Caco-2 (cell line): ENCODE data around the gene MYH14. TPM values are rescaled to one million over a fixed set of nuclear protein-coding genes. Genes with fewer than 3 reads are reported as not detected.
A peak's percentile ranks its signal among the peaks of the same experiment; 100 is the strongest.

Experiments used
- BruUV-seq: library from RNA; stranded (reverse); fragments of 400-500 nt; replicated peaks from 2 replicates; lab custom pipeline; 2021; lab: Mats Ljungman, UMichigan
- CTCF ChIA-PET: fragments of 300-600 bp; sonication (Branson Sonifier 250); formaldehyde crosslinking; loops from one replicate; lab custom pipeline; 2022; ENCODE audit warnings: antibody characterized with exemption; lab: Charles Lee
- POLR2A ChIA-PET: fragments of 300-600 bp; sonication (Branson Sonifier 250); formaldehyde crosslinking; loops from one replicate; lab custom pipeline; 2022; ENCODE audit warnings: antibody characterized with exemption; lab: Charles Lee
- DNase-seq, 2 experiments: peaks; one replicate each; pipeline versions ENCODE4 v3.0.0 to v3.0.0-alpha.2; 2020 to 2022
- H3K27me3 ChIP-seq: replicated peaks from 2 replicates; pipeline ENCODE4 v1.6.0; 2011; ENCODE audit warnings: low read length; ENCODE audit not compliant: control insufficient read depth, insufficient read depth
- H3K36me3 ChIP-seq: 2 replicates; pipeline ENCODE4 v1.5.1; 2011; ENCODE audit warnings: low read length; ENCODE audit not compliant: control insufficient read depth, insufficient read depth
- H3K4me1 ChIP-seq: fragments of 250-450 bp; sonication (Bioruptor Pico); 2 replicates; pipeline ENCODE4 v1.5.1; 2020; ENCODE audit warnings: mild to moderate bottlenecking
- H3K4me3 ChIP-seq: 2 replicates; pipeline ENCODE4 v1.5.1; 2011; ENCODE audit warnings: low read depth, mild to moderate bottlenecking, control low read depth, low read length
- H3K9me3 ChIP-seq: fragments of 250-450 bp; sonication (Bioruptor Pico); 2 replicates; pipeline ENCODE4 v1.5.1; 2020; ENCODE audit warnings: mild to moderate bottlenecking, moderate library complexity
- H3K27ac Mint-ChIP-seq: one replicate; pipeline ENCODE4 v1.8.0; 2022; ENCODE audit warnings: mixed read lengths; ENCODE audit not compliant: unreplicated experiment
- H3K27me3 Mint-ChIP-seq: one replicate; pipeline ENCODE4 v1.8.0; 2022; ENCODE audit warnings: mixed read lengths; ENCODE audit not compliant: insufficient read depth, unreplicated experiment
- H3K36me3 Mint-ChIP-seq: one replicate; pipeline ENCODE4 v1.8.0; 2022; ENCODE audit warnings: mild to moderate bottlenecking, mixed read lengths; ENCODE audit not compliant: insufficient read depth, unreplicated experiment
- H3K4me1 Mint-ChIP-seq: one replicate; pipeline ENCODE4 v1.8.0; 2022; ENCODE audit warnings: low read depth, mixed read lengths; ENCODE audit not compliant: unreplicated experiment
- H3K4me3 Mint-ChIP-seq: one replicate; pipeline ENCODE4 v1.8.0; 2022; ENCODE audit warnings: mild to moderate bottlenecking, moderate library complexity, mixed read lengths; ENCODE audit not compliant: unreplicated experiment
- H3K9me3 Mint-ChIP-seq: one replicate; pipeline ENCODE4 v1.8.0; 2022; ENCODE audit warnings: mixed read lengths; ENCODE audit not compliant: unreplicated experiment
- intact Hi-C: fragments of 100-400 bp; cut with micrococcal nuclease; formaldehyde crosslinking; loops from one replicate; pipeline ENCODE4 v1.10.0; 2022; ENCODE audit not compliant: unreplicated experiment
- total RNA-seq: library from RNA; stranded (reverse); gene quantifications from 2 replicates; pipeline ENCODE4 v1.2.3, GENCODE V29; 2022
- TF ChIP-seq, protein P1 (sequence below), 2 experiments: fragments of 200-600 bp in 1 of 2; IDR thresholded peaks; 1 replicate in 1 of 2; 2 replicates in 1 of 2; pipeline versions ENCODE4 v1.5.1 to v1.8.0; 2011 to 2022; ENCODE audit warnings: antibody characterized with exemption in 1 of 2, control low read depth in 1 of 2, inconsistent platforms in 1 of 2, low read depth in 1 of 2, low read length in 1 of 2, mild to moderate bottlenecking in 1 of 2, moderate library complexity in 1 of 2; ENCODE audit not compliant: insufficient read depth in 1 of 2, severe bottlenecking in 1 of 2, unreplicated experiment in 1 of 2

The MYH14 gene
- total RNA-seq, 1 experiment from 2014 or later: 89.8 TPM

DNA sequence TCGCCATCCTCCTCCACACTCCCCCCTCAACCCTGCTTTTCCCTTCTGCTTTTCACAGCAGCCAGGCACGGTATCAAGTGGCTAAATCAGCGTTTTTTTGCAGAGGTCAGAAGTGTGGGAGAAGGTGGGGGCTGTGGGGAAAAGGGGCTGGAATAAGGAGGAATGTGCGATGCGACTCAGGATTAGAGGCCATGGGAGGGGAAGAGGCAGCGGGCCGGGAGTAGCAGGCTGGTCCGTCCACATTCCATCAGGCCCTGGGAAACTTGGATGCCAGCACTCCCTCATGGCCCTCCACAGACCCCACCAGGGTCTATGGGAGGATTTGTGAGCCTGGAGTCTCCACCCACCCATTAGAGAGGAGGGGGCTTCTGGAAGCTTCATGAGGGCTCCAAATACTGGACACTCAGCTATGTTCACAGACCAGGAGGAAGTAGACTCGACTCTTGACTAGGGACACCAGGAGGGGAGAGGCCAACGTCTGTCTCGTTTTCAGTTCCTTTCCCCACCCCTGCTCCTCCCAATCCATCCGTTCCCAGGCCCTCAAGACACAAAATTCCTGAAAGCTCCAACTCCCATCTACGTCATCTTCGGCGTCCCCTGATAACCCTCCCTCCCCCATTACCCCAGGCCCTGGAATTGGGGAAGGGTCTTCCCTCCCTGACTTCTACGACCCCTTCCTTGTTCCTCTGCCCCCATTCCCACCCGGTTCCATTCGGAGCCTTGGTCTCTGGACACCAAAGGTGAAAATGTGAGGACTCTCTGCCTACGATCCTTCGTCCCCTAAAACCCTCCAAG lies 129.0 kb downstream of the MYH14 start:
- TSS peak; percentile 68 for BruUV-seq
- H3K27me3 Mint-ChIP-seq: peaks cover 4% of the 10 kb centered on the region
- peak; percentile 88 to 92 for DNase-seq
- H3K4me1 Mint-ChIP-seq: peaks cover 50% of the 10 kb centered on the region
- H3K9me3 ChIP-seq: no peaks in the 10 kb centered on the region
- POLR2A ChIA-PET: interaction anchor here (0.6 to 2.4 kb wide), 9 partner anchors 13 to 404 kb away, joined by 4 to 17 read pairs (median 7); partner anchors contain the start of genes JOSD2, MYH14 and NR1H2
- peaks cover 23% of the 10 kb centered on the region for H3K4me1 ChIP-seq
- no peaks in the 10 kb centered on the region for H3K36me3 ChIP-seq
- H3K27ac Mint-ChIP-seq: peak overlapping the region; percentile 100
- peak overlapping the region; percentile 99 for H3K4me3 Mint-ChIP-seq
- H3K9me3 Mint-ChIP-seq: peaks cover 16% of the 10 kb centered on the region
- CTCF ChIA-PET: interaction anchor here (0.8 to 2.0 kb wide), 4 partner anchors 17 to 224 kb away, joined by 4 to 9 read pairs (median 4); no protein-coding TSS in a partner anchor
- intact Hi-C loops: loop anchor here (1.0 kb wide), 1 partner anchor 44 kb away; the partner anchor contains the start of gene NR1H2
- H3K27me3 ChIP-seq: no peaks in the 10 kb centered on the region
- TF ChIP-seq, protein P1, sequence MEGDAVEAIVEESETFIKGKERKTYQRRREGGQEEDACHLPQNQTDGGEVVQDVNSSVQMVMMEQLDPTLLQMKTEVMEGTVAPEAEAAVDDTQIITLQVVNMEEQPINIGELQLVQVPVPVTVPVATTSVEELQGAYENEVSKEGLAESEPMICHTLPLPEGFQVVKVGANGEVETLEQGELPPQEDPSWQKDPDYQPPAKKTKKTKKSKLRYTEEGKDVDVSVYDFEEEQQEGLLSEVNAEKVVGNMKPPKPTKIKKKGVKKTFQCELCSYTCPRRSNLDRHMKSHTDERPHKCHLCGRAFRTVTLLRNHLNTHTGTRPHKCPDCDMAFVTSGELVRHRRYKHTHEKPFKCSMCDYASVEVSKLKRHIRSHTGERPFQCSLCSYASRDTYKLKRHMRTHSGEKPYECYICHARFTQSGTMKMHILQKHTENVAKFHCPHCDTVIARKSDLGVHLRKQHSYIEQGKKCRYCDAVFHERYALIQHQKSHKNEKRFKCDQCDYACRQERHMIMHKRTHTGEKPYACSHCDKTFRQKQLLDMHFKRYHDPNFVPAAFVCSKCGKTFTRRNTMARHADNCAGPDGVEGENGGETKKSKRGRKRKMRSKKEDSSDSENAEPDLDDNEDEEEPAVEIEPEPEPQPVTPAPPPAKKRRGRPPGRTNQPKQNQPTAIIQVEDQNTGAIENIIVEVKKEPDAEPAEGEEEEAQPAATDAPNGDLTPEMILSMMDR (IDR thresholded peaks at IDR 0.05; ENCODE audit: insufficient read depth in 1 of 2, low read depth in 1 of 2, low read length in 1 of 2, severe bottlenecking in 1 of 2, unreplicated experiment in 1 of 2): no peak
- H3K4me3 ChIP-seq: peak overlapping the region; percentile 64
- H3K36me3 Mint-ChIP-seq: peaks cover 50% of the 10 kb centered on the region

DNA sequence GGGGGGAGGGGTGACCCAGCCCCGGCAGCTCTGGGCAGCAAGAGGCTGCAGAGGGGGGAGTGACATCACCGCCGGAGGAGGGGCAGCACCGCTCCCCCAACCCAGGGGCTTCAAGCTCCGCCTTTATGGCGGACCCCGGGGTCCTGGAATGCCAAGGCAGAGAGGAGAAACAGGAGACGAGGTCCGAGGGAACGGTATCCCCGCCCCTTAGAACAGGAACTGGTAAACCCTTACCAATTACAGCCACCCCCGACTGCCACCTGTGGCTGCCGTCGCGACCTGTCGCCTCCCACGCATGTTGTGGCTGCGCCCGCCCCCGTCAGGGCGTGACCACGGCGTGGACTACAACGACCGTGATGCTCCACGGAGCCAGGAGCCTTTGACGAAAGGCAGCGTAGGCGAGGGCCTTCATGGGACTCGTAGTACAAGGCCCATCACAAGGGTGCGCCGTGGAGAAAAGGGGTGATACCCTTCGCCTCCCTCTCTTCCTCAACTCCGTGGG lies 129.9 kb downstream of the MYH14 start:
- peak; percentile 98 to 99 for DNase-seq
- H3K27me3 Mint-ChIP-seq: no peaks in the 10 kb centered on the region
- H3K27ac Mint-ChIP-seq: peak overlapping the region; percentile 100
- BruUV-seq: no TSS peak
- H3K4me1 Mint-ChIP-seq: peaks cover 45% of the 10 kb centered on the region
- H3K4me3 Mint-ChIP-seq: peak overlapping the region; percentile 99
- no peaks in the 10 kb centered on the region for H3K27me3 ChIP-seq
- no peaks in the 10 kb centered on the region for H3K9me3 ChIP-seq
- peak overlapping the region; percentile 64 for H3K4me3 ChIP-seq
- CTCF ChIA-PET: interaction anchor here (0.6 to 2.0 kb wide), 7 partner anchors 17 to 435 kb away, joined by 3 to 9 read pairs (median 4); no protein-coding TSS in a partner anchor
- H3K4me1 ChIP-seq: peaks cover 19% of the 10 kb centered on the region
- TF ChIP-seq, protein P1 (IDR thresholded peaks at IDR 0.05; ENCODE audit: insufficient read depth in 1 of 2, low read depth in 1 of 2, low read length in 1 of 2, severe bottlenecking in 1 of 2, unreplicated experiment in 1 of 2): no peak
- peaks cover 16% of the 10 kb centered on the region for H3K9me3 Mint-ChIP-seq
- no peaks in the 10 kb centered on the region for H3K36me3 ChIP-seq
- POLR2A ChIA-PET: interaction anchor here (0.6 to 2.4 kb wide), 12 partner anchors 14 to 767 kb away, joined by 3 to 17 read pairs (median 6); partner anchors contain the start of genes JOSD2, MYH14, NR1H2 and POLD1
- intact Hi-C loops: loop anchor here (1.0 kb wide), 1 partner anchor 43 kb away; the partner anchor contains the start of gene NR1H2
- peaks cover 50% of the 10 kb centered on the region for H3K36me3 Mint-ChIP-seq
